ENCODE results near the gene DCTD. TPM values are rescaled to one million over a fixed set of nuclear protein-coding genes. Genes with fewer than 3 reads are reported as not detected.

DCTD gene
- total RNA-seq, 1 donor from 2014 or later = 76.8 TPM

DNA sequence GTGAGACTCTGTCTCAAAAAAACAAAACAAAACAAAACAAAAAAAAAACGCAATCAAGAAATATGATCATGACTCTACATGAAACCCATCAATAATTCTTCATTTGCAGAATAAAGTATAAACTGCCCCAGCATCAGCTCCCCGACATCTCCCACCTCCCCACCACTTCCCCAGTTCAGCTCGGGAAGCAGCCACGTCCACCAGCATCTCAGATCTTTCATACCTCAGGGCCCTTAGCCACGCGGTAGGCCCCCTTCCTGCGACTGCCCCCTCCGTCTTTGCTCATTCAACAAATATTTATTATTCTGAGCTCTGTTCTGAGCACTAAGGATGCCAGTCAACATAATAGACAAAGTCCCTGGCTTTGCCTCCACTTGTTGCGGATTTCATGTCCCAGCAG is 45.6 kb downstream of the DCTD start:
- H3K9me3 Mint-ChIP-seq = no peaks in the 10 kb centered on the region
- peaks cover 24% of the 10 kb centered on the region for H3K36me3 Mint-ChIP-seq (ENCODE audit: low read depth)
- POLR2A ChIA-PET = no interaction called here
- intact Hi-C loops (cut with micrococcal nuclease) = no loop called here
- TF ChIP-seq, protein P1, sequence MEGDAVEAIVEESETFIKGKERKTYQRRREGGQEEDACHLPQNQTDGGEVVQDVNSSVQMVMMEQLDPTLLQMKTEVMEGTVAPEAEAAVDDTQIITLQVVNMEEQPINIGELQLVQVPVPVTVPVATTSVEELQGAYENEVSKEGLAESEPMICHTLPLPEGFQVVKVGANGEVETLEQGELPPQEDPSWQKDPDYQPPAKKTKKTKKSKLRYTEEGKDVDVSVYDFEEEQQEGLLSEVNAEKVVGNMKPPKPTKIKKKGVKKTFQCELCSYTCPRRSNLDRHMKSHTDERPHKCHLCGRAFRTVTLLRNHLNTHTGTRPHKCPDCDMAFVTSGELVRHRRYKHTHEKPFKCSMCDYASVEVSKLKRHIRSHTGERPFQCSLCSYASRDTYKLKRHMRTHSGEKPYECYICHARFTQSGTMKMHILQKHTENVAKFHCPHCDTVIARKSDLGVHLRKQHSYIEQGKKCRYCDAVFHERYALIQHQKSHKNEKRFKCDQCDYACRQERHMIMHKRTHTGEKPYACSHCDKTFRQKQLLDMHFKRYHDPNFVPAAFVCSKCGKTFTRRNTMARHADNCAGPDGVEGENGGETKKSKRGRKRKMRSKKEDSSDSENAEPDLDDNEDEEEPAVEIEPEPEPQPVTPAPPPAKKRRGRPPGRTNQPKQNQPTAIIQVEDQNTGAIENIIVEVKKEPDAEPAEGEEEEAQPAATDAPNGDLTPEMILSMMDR (IDR thresholded peaks at IDR 0.05) = no peak
- H3K4me3 Mint-ChIP-seq = no peak overlapping the region
- peaks cover 17% of the 10 kb centered on the region for H3K4me1 Mint-ChIP-seq
- CTCF ChIA-PET = no interaction called here
- ATAC-seq (ENCODE audit: low read depth) (no peak), DNase-seq (no peak)
- no peak overlapping the region for H3K27ac Mint-ChIP-seq
- peaks cover 18% of the 10 kb centered on the region for H3K27me3 Mint-ChIP-seq

DNA sequence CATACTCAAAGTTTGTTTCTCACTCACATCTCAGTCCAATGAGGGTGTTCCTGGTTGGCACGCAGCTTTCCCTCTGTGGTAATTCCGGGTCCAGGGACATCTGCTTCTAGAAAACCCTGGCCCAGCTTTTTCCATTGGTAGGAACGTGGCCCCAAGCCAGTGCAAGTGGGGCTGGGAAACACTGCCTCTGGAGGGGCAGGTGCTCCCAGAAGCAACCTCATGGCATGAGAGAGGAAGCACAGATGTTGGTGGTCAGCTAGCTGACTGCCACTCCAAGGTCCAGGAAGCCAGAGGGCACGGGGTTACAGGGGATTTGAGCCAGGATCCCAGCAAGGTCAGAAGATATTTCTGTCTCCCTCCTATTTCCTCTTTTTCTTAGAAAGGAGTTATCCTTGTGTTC is 47.5 kb downstream of the DCTD start:
- ChIA-PET POLR2A (no interaction called here), CTCF (no interaction called here)
- Mint-ChIP-seq H3K27me3 (peaks cover 18% of the 10 kb centered on the region), H3K27ac (no peak overlapping the region), H3K4me3 (no peak overlapping the region), H3K4me1 (peaks cover 11% of the 10 kb centered on the region), H3K36me3 (ENCODE audit: low read depth) (peaks cover 13% of the 10 kb centered on the region), H3K9me3 (no peaks in the 10 kb centered on the region)
- no peak for DNase-seq
- TF ChIP-seq, protein P1 (IDR thresholded peaks at IDR 0.05) = no peak
- ATAC-seq (ENCODE audit: low read depth) = no peak
- intact Hi-C loops (cut with micrococcal nuclease) = no loop called here

- Mint-ChIP-seq H3K4me3 (no peak overlapping the region), H3K9me3 (no peaks in the 10 kb centered on the region), H3K27ac (no peak overlapping the region), H3K4me1 (no peaks in the 10 kb centered on the region), H3K36me3 (ENCODE audit: low read depth) (peaks cover 2% of the 10 kb centered on the region), H3K27me3 (peaks cover 25% of the 10 kb centered on the region)
- ChIA-PET POLR2A (no interaction called here), CTCF (no interaction called here)
- intact Hi-C loops (cut with micrococcal nuclease) = no loop called here
- TF ChIP-seq, protein P1 (IDR thresholded peaks at IDR 0.05) = no peak
- DNase-seq = no peak
- ATAC-seq (ENCODE audit: low read depth) = no peak
These were observed 50.4 kb downstream of the DCTD start for GRCh38 chr4:182866746-182867145.

DNA sequence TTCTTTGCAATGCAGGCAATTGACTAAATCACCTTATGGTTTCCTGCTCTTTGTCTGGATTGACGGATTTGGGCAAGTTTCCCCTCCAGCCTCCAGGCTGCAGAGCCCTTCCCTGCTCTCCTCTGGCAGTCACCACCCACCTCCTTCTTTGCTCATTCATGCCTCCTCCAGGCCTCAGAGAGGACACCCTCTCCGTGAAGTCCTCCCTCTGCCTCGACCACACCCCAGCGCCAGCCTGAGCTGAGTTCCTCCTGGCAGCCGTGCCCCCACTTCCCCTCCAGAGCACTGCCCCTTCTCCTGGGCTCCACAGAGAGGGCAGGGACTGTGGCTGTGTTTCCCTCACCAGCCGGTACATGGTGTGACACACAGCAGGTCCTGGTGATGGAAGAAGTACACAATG is 53.7 kb downstream of the DCTD start:
- no peak for ATAC-seq (ENCODE audit: low read depth)
- H3K4me1 Mint-ChIP-seq = no peaks in the 10 kb centered on the region
- intact Hi-C loops (cut with micrococcal nuclease) = no loop called here

GRCh38 chr4:182862921-182863320 is 54.3 kb downstream of the DCTD start:
- Mint-ChIP-seq H3K4me3 (no peak overlapping the region), H3K9me3 (peaks cover 7% of the 10 kb centered on the region), H3K4me1 (no peaks in the 10 kb centered on the region), H3K27me3 (peaks cover 16% of the 10 kb centered on the region), H3K36me3 (ENCODE audit: low read depth) (no peaks in the 10 kb centered on the region), H3K27ac (no peak overlapping the region)
- ATAC-seq (ENCODE audit: low read depth) (no peak), DNase-seq (no peak)
- ChIA-PET CTCF (no interaction called here), POLR2A (no interaction called here)
- intact Hi-C loops (cut with micrococcal nuclease) = no loop called here
- TF ChIP-seq, protein P1 (IDR thresholded peaks at IDR 0.05) = no peak

More for the DNA sequence above, 53.7 kb downstream of the DCTD start:
- Mint-ChIP-seq H3K4me3 (no peak overlapping the region), H3K27ac (no peak overlapping the region), H3K36me3 (ENCODE audit: low read depth) (no peaks in the 10 kb centered on the region), H3K27me3 (peaks cover 19% of the 10 kb centered on the region), H3K9me3 (peaks cover 7% of the 10 kb centered on the region)
- DNase-seq = no peak
- TF ChIP-seq, protein P1 (IDR thresholded peaks at IDR 0.05) = no peak
- ChIA-PET POLR2A (no interaction called here), CTCF (no interaction called here)
